H1 (cell line): ENCODE data around the gene STRN4. TPM values are rescaled to one million over a fixed set of nuclear protein-coding genes. Genes with fewer than 3 reads are reported as not detected.

Source experiments
- ASH2L ChIP-seq: fragments of 200-600, 300-600 bp; sonication (generic); IDR thresholded peaks from one replicate; pipeline ENCODE4 v1.7.1; 2017; ENCODE audit warnings: low read length
- CBX5 ChIP-seq: fragments of 300-800, 300-1000 bp; sonication (generic); IDR thresholded peaks from 2 replicates; pipeline ENCODE4 v1.7.1; 2016; ENCODE audit warnings: antibody characterized with exemption, low read length, low read depth
- CEBPB ChIP-seq: IDR thresholded peaks from 2 replicates; pipeline ENCODE4 v1.6.1; 2012; ENCODE audit warnings: low read depth, low read length
- CTBP2 ChIP-seq: IDR thresholded peaks from 2 replicates; pipeline ENCODE4 v1.7.0; 2011; ENCODE audit warnings: borderline replicate concordance, mild to moderate bottlenecking, moderate library complexity, mixed read lengths, low read length; ENCODE audit not compliant: insufficient read depth, insufficient read length
- GABPA ChIP-seq: IDR thresholded peaks from 2 replicates; pipeline ENCODE4 v1.6.1; 2011; ENCODE audit warnings: mild to moderate bottlenecking, low read length, moderate library complexity, borderline replicate concordance; ENCODE audit not compliant: insufficient read depth
- HDAC6 ChIP-seq: IDR thresholded peaks from one replicate; pipeline ENCODE4 v1.7.1; 2012; ENCODE audit warnings: low read depth, mild to moderate bottlenecking, inconsistent platforms, low read length, moderate library complexity
- JUND ChIP-seq: IDR thresholded peaks from 2 replicates; pipeline ENCODE4 v1.6.1; 2011; ENCODE audit warnings: mild to moderate bottlenecking, improper control_type of control experiment, low read length
- KDM4A ChIP-seq: IDR thresholded peaks from one replicate; pipeline ENCODE4 v1.7.1; 2012; ENCODE audit warnings: low read depth, mild to moderate bottlenecking, moderate library complexity, low read length, inconsistent platforms; ENCODE audit not compliant: severe bottlenecking
- NANOG ChIP-seq: IDR thresholded peaks from 2 replicates; pipeline ENCODE4 v1.6.1; 2011; ENCODE audit warnings: low read length, low read depth, mild to moderate bottlenecking, inconsistent platforms; ENCODE audit not compliant: insufficient read depth, poor library complexity, severe bottlenecking
- POLR2A ChIP-seq, 2 experiments: IDR thresholded peaks; 1 replicate in 1 of 2; 2 replicates in 1 of 2; pipeline ENCODE4 v1.6.1; 2011; ENCODE audit warnings: low read depth in 2 of 2, low read length in 2 of 2, mild to moderate bottlenecking in 2 of 2; ENCODE audit errors: control extremely low read depth in 1 of 2
- RAD21 ChIP-seq, 2 experiments: IDR thresholded peaks in 1 of 2; conservative IDR thresholded peaks in 1 of 2; 2 replicates each; pipeline ENCODE4 v1.6.1; 2011; ENCODE audit warnings: low read depth in 2 of 2, low read length in 2 of 2, improper control_type of control experiment in 1 of 2, inconsistent platforms in 1 of 2, mild to moderate bottlenecking in 1 of 2, moderate library complexity in 1 of 2
- RFX5 ChIP-seq: IDR thresholded peaks from 2 replicates; pipeline ENCODE4 v1.6.1; 2011; ENCODE audit warnings: low read depth, low read length, improper control_type of control experiment, borderline replicate concordance
- RXRA ChIP-seq: IDR thresholded peaks from 2 replicates; pipeline ENCODE4 v1.6.1; 2011; ENCODE audit warnings: low read depth, mild to moderate bottlenecking, low read length, moderate library complexity; ENCODE audit not compliant: insufficient read depth
- SAP30 ChIP-seq: fragments of 300-600 bp; sonication (generic); IDR thresholded peaks from 2 replicates; pipeline ENCODE4 v1.7.1; 2012; ENCODE audit warnings: low read length, moderate library complexity, mild to moderate bottlenecking, inconsistent platforms; ENCODE audit not compliant: insufficient read depth, insufficient replicate concordance
- SP2 ChIP-seq: IDR thresholded peaks from 2 replicates; pipeline ENCODE4 v1.6.1; 2012; ENCODE audit warnings: mild to moderate bottlenecking, low read length, inconsistent platforms
- SP4 ChIP-seq: IDR thresholded peaks from 2 replicates; pipeline ENCODE4 v1.6.1; 2012; ENCODE audit warnings: low read length, inconsistent platforms
- SUZ12 ChIP-seq: fragments of 200-600 bp; sonication (generic); IDR thresholded peaks from 2 replicates; pipeline ENCODE4 v1.6.1; 2012; ENCODE audit warnings: mild to moderate bottlenecking, inconsistent platforms, low read length, moderate library complexity, mixed read lengths
- TBP ChIP-seq: IDR thresholded peaks from 2 replicates; pipeline ENCODE4 v1.6.1; 2011; ENCODE audit warnings: low read depth, low read length, improper control_type of control experiment
- TEAD4 ChIP-seq: IDR thresholded peaks from 2 replicates; pipeline ENCODE4 v1.6.1; 2012; ENCODE audit warnings: low read depth, low read length, inconsistent platforms, mixed read lengths
- ZNF274 ChIP-seq: IDR thresholded peaks from 2 replicates; pipeline ENCODE4 v1.7.0; 2012; ENCODE audit warnings: low read length, borderline replicate concordance; ENCODE audit errors: extremely low read depth
- polyA plus RNA-seq, 7 experiments: library from polyadenylated mRNA; depleted of rRNA in 3 of 7; stranded (reverse) in 5 of 7; unstranded in 2 of 7; fragments of >200 nt in 5 of 7; fragments of 200-250 nt in 2 of 7; gene quantifications; 1 replicate in 5 of 7; 2 replicates in 1 of 7; 4 replicates in 1 of 7; pipeline versions ENCODE4 v1.2.1 to v1.2.3, GENCODE V29; 2011 to 2013; ENCODE audit warnings: missing spikeins in 2 of 7, mixed read lengths in 2 of 7
- total RNA-seq: library from RNA; stranded (reverse); fragmentation: NEBNext Ultra II Directional; extraction: Animal tissue kit (Norgen Biotek cat#: 25700); gene quantifications from 2 replicates; pipeline ENCODE4 v1.2.1, GENCODE V29; 2021
- TF ChIP-seq, protein P1 (sequence below): IDR thresholded peaks from 2 replicates; pipeline ENCODE4 v1.6.1; 2012; ENCODE audit warnings: inconsistent platforms

The STRN4 gene
- total and polyA plus RNA-seq, 2 of the 8 experiments (the other 6 are each of a cell fraction or from before 2014, with no cell fraction given): 120 to 187 TPM

GRCh38 chr19:46674416-46675178 lies 71.7 kb downstream of the STRN4 start (continued):
- TF ChIP-seq RFX5 (peak; percentile 100), CEBPB (no peak), TBP (no peak), HDAC6 (no peak), KDM4A (no peak), TEAD4 (peak; percentile 53), JUND (no peak), SAP30 (no peak), ASH2L (no peak), RXRA (no peak), POLR2A (IDR thresholded peaks at IDR 0.05; ENCODE audit: control extremely low read depth in 1 of 2, low read depth in 2 of 2, low read length in 2 of 2) (no peak), ZNF274 (no peak), SP4 (no peak), CBX5 (no peak), SUZ12 (no peak), NANOG (no peak), SP2 (peak; percentile 29; the same call in 1 of the 2 replicates), GABPA (no peak), CTBP2 (no peak), RAD21 (IDR thresholded peaks at IDR 0.05 in 1 of 2, conservative IDR thresholded peaks at IDR 0.05 in 1 of 2; ENCODE audit: low read depth in 2 of 2, low read length in 2 of 2) (no peak)
- TF ChIP-seq, protein P1, sequence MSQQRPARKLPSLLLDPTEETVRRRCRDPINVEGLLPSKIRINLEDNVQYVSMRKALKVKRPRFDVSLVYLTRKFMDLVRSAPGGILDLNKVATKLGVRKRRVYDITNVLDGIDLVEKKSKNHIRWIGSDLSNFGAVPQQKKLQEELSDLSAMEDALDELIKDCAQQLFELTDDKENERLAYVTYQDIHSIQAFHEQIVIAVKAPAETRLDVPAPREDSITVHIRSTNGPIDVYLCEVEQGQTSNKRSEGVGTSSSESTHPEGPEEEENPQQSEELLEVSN: no peak
